ENCODE data around the gene UBE2L5.
A peak's percentile ranks its signal among the peaks of the same experiment; 100 is the strongest.

Gene UBE2L5

GRCh38 chr13:30392681-30393045 is 29.6 kb upstream of the UBE2L5 start:
- Histone ChIP-seq H3K4me3 (ENCODE audit: low read depth, low read length) (no peak overlapping the region), H3K27ac (no peak overlapping the region)

GRCh38 chr13:30394751-30395191 is 27.5 kb upstream of the UBE2L5 start:
- H3K27ac ChIP-seq = no peak overlapping the region
- DNase-seq = no peak
- no peaks in the 10 kb centered on the region for H3K36me3 ChIP-seq
- TF ChIP-seq CTCF (IDR thresholded peaks at IDR 0.05; ENCODE audit: low read depth, low read length) = no peak
- peak overlapping the region; percentile 52 for H3K4me3 ChIP-seq (ENCODE audit: low read depth, low read length)
- no peaks in the 10 kb centered on the region for H3K9me3 ChIP-seq (ENCODE audit: severe bottlenecking)
- H3K27me3 ChIP-seq (ENCODE audit: insufficient read depth, low read depth, severe bottlenecking) = no peaks in the 10 kb centered on the region

More at GRCh38 chr13:30392681-30393045, 29.6 kb upstream of the UBE2L5 start:
- Histone ChIP-seq H3K36me3 (no peaks in the 10 kb centered on the region), H3K9me3 (ENCODE audit: severe bottlenecking) (no peaks in the 10 kb centered on the region), H3K27me3 (ENCODE audit: insufficient read depth, low read depth, severe bottlenecking) (no peaks in the 10 kb centered on the region)
- no peak for DNase-seq
- TF ChIP-seq CTCF (IDR thresholded peaks at IDR 0.05; ENCODE audit: low read depth, low read length) = no peak

- no peak for TF ChIP-seq CTCF (IDR thresholded peaks at IDR 0.05; ENCODE audit: low read depth, low read length)
- H3K27me3 ChIP-seq (ENCODE audit: insufficient read depth, low read depth, severe bottlenecking) = no peaks in the 10 kb centered on the region
- peak; percentile 69 for DNase-seq
- H3K27ac ChIP-seq = peak overlapping the region; percentile 26
- no peaks in the 10 kb centered on the region for H3K36me3 ChIP-seq
- H3K4me3 ChIP-seq (ENCODE audit: low read depth, low read length) = peak overlapping the region; percentile 52
- H3K9me3 ChIP-seq (ENCODE audit: severe bottlenecking) = no peaks in the 10 kb centered on the region
Measured at GRCh38 chr13:30395192-30396158, 26.8 kb upstream of the UBE2L5 start.

- no peak for DNase-seq
- H3K9me3 ChIP-seq (ENCODE audit: severe bottlenecking) = no peaks in the 10 kb centered on the region
- no peak overlapping the region for H3K27ac ChIP-seq
- H3K4me3 ChIP-seq (ENCODE audit: low read depth, low read length) = no peak overlapping the region
- no peak for TF ChIP-seq CTCF (IDR thresholded peaks at IDR 0.05; ENCODE audit: low read depth, low read length)
- H3K36me3 ChIP-seq = no peaks in the 10 kb centered on the region
- H3K27me3 ChIP-seq (ENCODE audit: insufficient read depth, low read depth, severe bottlenecking) = no peaks in the 10 kb centered on the region
Measured at GRCh38 chr13:30396434-30397075, 25.7 kb upstream of the UBE2L5 start.

GRCh38 chr13:30398601-30399072 is 23.7 kb upstream of the UBE2L5 start:
- DNase-seq = no peak
- Histone ChIP-seq H3K36me3 (no peaks in the 10 kb centered on the region), H3K27ac (no peak overlapping the region), H3K4me3 (ENCODE audit: low read depth, low read length) (no peak overlapping the region), H3K9me3 (ENCODE audit: severe bottlenecking) (no peaks in the 10 kb centered on the region), H3K27me3 (ENCODE audit: insufficient read depth, low read depth, severe bottlenecking) (no peaks in the 10 kb centered on the region)
- TF ChIP-seq CTCF (IDR thresholded peaks at IDR 0.05; ENCODE audit: low read depth, low read length) = no peak
